ENCODE data around the gene CFAP20DC. TPM values are rescaled to one million over a fixed set of nuclear protein-coding genes. Genes with fewer than 3 reads are reported as not detected.

Gene CFAP20DC
- total RNA-seq, 1 experiment from 2014 or later, result 4.5 TPM

- no peaks in the 10 kb centered on the region for H3K79me2 ChIP-seq (ENCODE audit: insufficient read depth, low read length)
- H3K4me1 Mint-ChIP-seq, result no peaks in the 10 kb centered on the region
These were observed 341.6 kb downstream of the CFAP20DC start for GRCh38 chr3:58708116-58708791.

More at GRCh38 chr3:58708116-58708791, 341.6 kb downstream of the CFAP20DC start:
- Histone ChIP-seq H3K4me2 (ENCODE audit: insufficient read depth, insufficient read length, low read length) (no peak overlapping the region), H3T11ph (ENCODE audit: low read length) (no peak overlapping the region), H2BK15ac (ENCODE audit: low read depth, low read length) (no peak overlapping the region), H3K14ac (ENCODE audit: insufficient read depth, low read length) (no peak overlapping the region), H3K23me2 (ENCODE audit: insufficient read length, low read depth, low read length, poor library complexity, severe bottlenecking) (no peaks in the 10 kb centered on the region), H2AK5ac (ENCODE audit: insufficient read length, low read length) (no peak overlapping the region), H4K20me1 (ENCODE audit: control insufficient read depth, insufficient read depth, insufficient read length) (no peaks in the 10 kb centered on the region), H3K9ac (ENCODE audit: extremely low read depth, insufficient read length, low read length) (no peak overlapping the region), H4K91ac (ENCODE audit: insufficient read length, low read depth, low read length) (no peak overlapping the region), H3K56ac (ENCODE audit: insufficient read length, low read depth, low read length) (no peak overlapping the region), H2BK120ac (ENCODE audit: low read depth, low read length, poor library complexity, severe bottlenecking) (no peak overlapping the region), H3K79me1 (ENCODE audit: insufficient read depth, low read depth, low read length, poor library complexity, severe bottlenecking) (no peaks in the 10 kb centered on the region), H3K27ac (ENCODE audit: insufficient read length, low read depth, low read length) (no peak overlapping the region), H2BK5ac (ENCODE audit: insufficient read length, low read length) (no peak overlapping the region), H4K5ac (ENCODE audit: insufficient read length, low read depth, low read length) (no peak overlapping the region), H3K4me1 (ENCODE audit: insufficient read depth, low read length) (no peaks in the 10 kb centered on the region), H2AFZ (ENCODE audit: low read length) (no peak overlapping the region), H3K23ac (ENCODE audit: insufficient read length, low read depth, low read length) (no peak overlapping the region), H2BK12ac (ENCODE audit: insufficient read length, low read depth, low read length) (no peak overlapping the region), H3K18ac (ENCODE audit: insufficient read length, low read depth, low read length) (no peak overlapping the region), H3K27me3 (ENCODE audit: insufficient read depth, low read length) (no peaks in the 10 kb centered on the region), H2BK20ac (ENCODE audit: low read depth, low read length, poor library complexity, severe bottlenecking) (no peak overlapping the region), H4K8ac (replicated peaks; ENCODE audit: insufficient read length, low read depth, low read length) (no peak overlapping the region), H3K4ac (ENCODE audit: low read depth, low read length) (no peak overlapping the region), H3K9me3 (ENCODE audit: control insufficient read depth, low read depth, low read length) (no peaks in the 10 kb centered on the region)
- peaks cover 3% of the 10 kb centered on the region; the same call in 1 of the 2 replicates for H3K27me3 Mint-ChIP-seq (ENCODE audit: low read depth)
- H3K36me3 Mint-ChIP-seq (ENCODE audit: insufficient read depth in 1 of 3, low read depth in 3 of 3), result no peaks in the 10 kb centered on the region; a peak in 2 of 7 replicates
- no peak for TF ChIP-seq CTCF (conservative IDR thresholded peaks at IDR 0.05)
- H3K4me3 Mint-ChIP-seq, result no peak overlapping the region
- WGBS (ENCODE audit: extremely low coverage, insufficient read length, low lambda C conversion rate), result no CpG with 5 or more reads among the region's 3 CpGs
- H3K27ac Mint-ChIP-seq, result no peak overlapping the region
- H3K9me3 Mint-ChIP-seq, result peaks cover 0 to 3% of the 10 kb centered on the region in 2 experiments; a peak in 3 of 5 replicates
- no peak for DNase-seq
